Measurements from ENCODE around the gene CMTM7.

CMTM7 gene

GRCh38 chr3:32413845-32414521, 22.3 kb downstream of the CMTM7 start:
- DNase-seq = no peak

- DNase-seq = no peak
Measured at GRCh38 chr3:32414522-32415202, 23.0 kb downstream of the CMTM7 start.

GRCh38 chr3:32419742-32420125, 28.1 kb downstream of the CMTM7 start:
- no peak for DNase-seq

- DNase-seq = peak in 1 of 56 donors; percentile 2
Measured at GRCh38 chr3:32420126-32421038, 28.7 kb downstream of the CMTM7 start.

GRCh38 chr3:32421185-32421584, 29.5 kb downstream of the CMTM7 start:
- no peak for DNase-seq

- peak in 16 of 56 donors; percentile 2 to 50 (median 20) for DNase-seq
Measured at GRCh38 chr3:32421991-32422859, 30.6 kb downstream of the CMTM7 start.

GRCh38 chr3:32422943-32423342, 31.3 kb downstream of the CMTM7 start:
- no peak for DNase-seq

- no peak for DNase-seq
Measured at GRCh38 chr3:32423534-32423933, 31.9 kb downstream of the CMTM7 start.

- no peak for DNase-seq
Measured at GRCh38 chr3:32423956-32424557, 32.4 kb downstream of the CMTM7 start.

GRCh38 chr3:32424581-32425250, 33.1 kb downstream of the CMTM7 start:
- no peak for DNase-seq

- no peak for DNase-seq
Measured at GRCh38 chr3:32428092-32429068, 36.7 kb downstream of the CMTM7 start.

GRCh38 chr3:32430900-32431299, 39.2 kb downstream of the CMTM7 start:
- no peak for DNase-seq

- DNase-seq = no peak
Measured at GRCh38 chr3:32431481-32431880, 39.8 kb downstream of the CMTM7 start.

- no peak for DNase-seq
Measured at GRCh38 chr3:32432045-32432710, 40.5 kb downstream of the CMTM7 start.

GRCh38 chr3:32432711-32433530, 41.3 kb downstream of the CMTM7 start:
- no peak for DNase-seq

GRCh38 chr3:32434206-32434605, 42.6 kb downstream of the CMTM7 start:
- DNase-seq = no peak

All from amygdala (tissue), 56 donors.